H1 (cell line): ENCODE data around the gene RBFOX1. TPM values are rescaled to one million over a fixed set of nuclear protein-coding genes. Genes with fewer than 3 reads are reported as not detected.

ENCODE experiments used
- CBX8 ChIP-seq: fragments of 300-800, 300-1000 bp; sonication (generic); IDR thresholded peaks from 2 replicates; pipeline ENCODE4 v1.7.1; 2016; ENCODE audit warnings: low read depth, low read length, borderline replicate concordance
- HDAC2 ChIP-seq, 2 experiments: fragments of 300-600 bp in 1 of 2; sonication (generic) in 1 of 2; IDR thresholded peaks; 2 replicates each; pipeline ENCODE4 v1.6.1; 2011 to 2012; ENCODE audit warnings: low read depth in 2 of 2, low read length in 2 of 2, mild to moderate bottlenecking in 2 of 2, moderate library complexity in 2 of 2, borderline replicate concordance in 1 of 2, inconsistent platforms in 1 of 2
- HDAC6 ChIP-seq: IDR thresholded peaks from one replicate; pipeline ENCODE4 v1.7.1; 2012; ENCODE audit warnings: low read depth, mild to moderate bottlenecking, inconsistent platforms, low read length, moderate library complexity
- RBBP5 ChIP-seq: IDR thresholded peaks from 2 replicates; pipeline ENCODE4 v1.7.1; 2012; ENCODE audit warnings: low read depth, mild to moderate bottlenecking, inconsistent platforms, low read length, moderate library complexity, borderline replicate concordance
- SP1 ChIP-seq: IDR thresholded peaks from 2 replicates; pipeline ENCODE4 v1.6.1; 2011; ENCODE audit warnings: low read depth, low read length
- polyA plus RNA-seq, 7 experiments: library from polyadenylated mRNA; depleted of rRNA in 3 of 7; stranded (reverse) in 5 of 7; unstranded in 2 of 7; fragments of >200 nt in 5 of 7; fragments of 200-250 nt in 2 of 7; gene quantifications; 1 replicate in 5 of 7; 2 replicates in 1 of 7; 4 replicates in 1 of 7; pipeline versions ENCODE4 v1.2.1 to v1.2.3, GENCODE V29; 2011 to 2013; ENCODE audit warnings: missing spikeins in 2 of 7, mixed read lengths in 2 of 7
- total RNA-seq: library from RNA; stranded (reverse); fragmentation: NEBNext Ultra II Directional; extraction: Animal tissue kit (Norgen Biotek cat#: 25700); gene quantifications from 2 replicates; pipeline ENCODE4 v1.2.1, GENCODE V29; 2021
- TF ChIP-seq, protein P1 (sequence below): IDR thresholded peaks from 2 replicates; pipeline ENCODE4 v1.6.1; 2012; ENCODE audit warnings: low read length, inconsistent platforms

Gene RBFOX1
- total and polyA plus RNA-seq, 2 of the 8 experiments (the other 6 are each of a cell fraction or from before 2014, with no cell fraction given): 1.7 to 2.8 TPM

DNA sequence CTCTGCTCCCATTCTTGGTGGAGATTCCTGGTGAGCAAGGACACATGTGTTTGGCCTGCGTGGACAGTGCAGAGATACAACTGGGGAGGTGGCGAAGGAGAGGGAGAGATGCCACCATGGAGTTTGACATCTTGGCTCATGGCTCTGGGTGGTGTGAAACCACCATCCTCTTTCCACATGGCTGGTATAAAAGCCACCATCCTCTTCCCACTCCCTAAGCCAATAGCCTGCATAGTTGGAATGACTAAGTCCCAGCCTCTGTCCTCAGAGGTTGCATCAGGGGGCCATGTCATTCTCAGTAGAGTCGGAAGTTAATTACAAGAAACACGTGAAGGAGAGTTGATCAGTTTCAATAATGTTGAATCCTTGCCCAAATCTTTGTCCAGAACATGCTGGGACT, 10.0 kb downstream of the RBFOX1 start (continued):
- no peak for TF ChIP-seq RBBP5
- TF ChIP-seq, protein P1, sequence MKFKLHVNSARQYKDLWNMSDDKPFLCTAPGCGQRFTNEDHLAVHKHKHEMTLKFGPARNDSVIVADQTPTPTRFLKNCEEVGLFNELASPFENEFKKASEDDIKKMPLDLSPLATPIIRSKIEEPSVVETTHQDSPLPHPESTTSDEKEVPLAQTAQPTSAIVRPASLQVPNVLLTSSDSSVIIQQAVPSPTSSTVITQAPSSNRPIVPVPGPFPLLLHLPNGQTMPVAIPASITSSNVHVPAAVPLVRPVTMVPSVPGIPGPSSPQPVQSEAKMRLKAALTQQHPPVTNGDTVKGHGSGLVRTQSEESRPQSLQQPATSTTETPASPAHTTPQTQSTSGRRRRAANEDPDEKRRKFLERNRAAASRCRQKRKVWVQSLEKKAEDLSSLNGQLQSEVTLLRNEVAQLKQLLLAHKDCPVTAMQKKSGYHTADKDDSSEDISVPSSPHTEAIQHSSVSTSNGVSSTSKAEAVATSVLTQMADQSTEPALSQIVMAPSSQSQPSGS: no peak
- TF ChIP-seq HDAC6: no peak
- no peak for TF ChIP-seq CBX8
- no peak for TF ChIP-seq HDAC2 (IDR thresholded peaks at IDR 0.05; ENCODE audit: borderline replicate concordance in 1 of 2, low read depth in 2 of 2, low read length in 2 of 2)
- no peak for TF ChIP-seq SP1
- TF ChIP-seq, all 59 proteins: peak for 0
